ENCODE data around the gene XCR1.

Gene XCR1

DNA sequence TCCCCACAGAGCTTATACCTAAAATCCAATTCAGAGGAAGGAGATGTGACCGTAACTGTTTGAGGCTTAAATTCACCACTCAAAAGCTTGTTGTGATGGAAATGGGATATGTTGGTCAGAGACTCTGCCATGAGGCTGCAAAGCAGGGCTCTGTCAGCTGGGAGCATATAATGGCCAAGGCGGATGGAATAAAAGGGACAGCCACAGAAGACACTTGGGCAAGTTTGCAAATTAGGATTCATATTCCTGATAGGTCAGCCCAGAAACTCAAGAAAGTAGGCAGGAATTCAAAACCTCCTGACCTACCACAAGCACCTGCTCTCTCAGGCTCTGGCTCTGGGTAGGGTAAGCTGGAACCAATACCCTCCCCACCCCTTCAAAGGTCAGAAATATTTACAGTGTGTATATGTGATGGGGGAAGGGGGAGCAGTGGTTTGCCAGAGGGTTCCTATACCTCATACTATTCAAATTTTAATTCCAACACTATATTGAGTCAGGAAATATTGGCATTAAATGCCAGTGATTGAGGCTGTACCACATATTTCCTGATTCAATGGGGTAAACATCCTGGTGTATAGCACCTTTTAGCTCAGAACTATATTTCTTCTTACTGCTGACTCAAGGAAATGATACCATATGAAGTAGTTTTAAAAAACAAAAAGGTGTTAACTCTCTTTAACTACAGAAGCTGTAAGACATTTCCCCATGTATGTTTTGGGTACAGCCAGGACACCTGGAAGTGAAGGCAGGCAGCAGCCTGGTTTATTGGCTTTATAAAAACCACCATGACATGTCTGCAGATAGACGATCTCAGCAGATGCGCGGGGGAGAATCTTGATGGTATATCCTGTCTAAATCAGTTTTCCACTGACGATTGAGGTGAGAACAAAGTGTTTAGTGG lies 50.8 kb downstream of the XCR1 start:
- H3K4me3 ChIP-seq = no peak overlapping the region
- DNase-seq = no peak
- TF ChIP-seq, protein P1, sequence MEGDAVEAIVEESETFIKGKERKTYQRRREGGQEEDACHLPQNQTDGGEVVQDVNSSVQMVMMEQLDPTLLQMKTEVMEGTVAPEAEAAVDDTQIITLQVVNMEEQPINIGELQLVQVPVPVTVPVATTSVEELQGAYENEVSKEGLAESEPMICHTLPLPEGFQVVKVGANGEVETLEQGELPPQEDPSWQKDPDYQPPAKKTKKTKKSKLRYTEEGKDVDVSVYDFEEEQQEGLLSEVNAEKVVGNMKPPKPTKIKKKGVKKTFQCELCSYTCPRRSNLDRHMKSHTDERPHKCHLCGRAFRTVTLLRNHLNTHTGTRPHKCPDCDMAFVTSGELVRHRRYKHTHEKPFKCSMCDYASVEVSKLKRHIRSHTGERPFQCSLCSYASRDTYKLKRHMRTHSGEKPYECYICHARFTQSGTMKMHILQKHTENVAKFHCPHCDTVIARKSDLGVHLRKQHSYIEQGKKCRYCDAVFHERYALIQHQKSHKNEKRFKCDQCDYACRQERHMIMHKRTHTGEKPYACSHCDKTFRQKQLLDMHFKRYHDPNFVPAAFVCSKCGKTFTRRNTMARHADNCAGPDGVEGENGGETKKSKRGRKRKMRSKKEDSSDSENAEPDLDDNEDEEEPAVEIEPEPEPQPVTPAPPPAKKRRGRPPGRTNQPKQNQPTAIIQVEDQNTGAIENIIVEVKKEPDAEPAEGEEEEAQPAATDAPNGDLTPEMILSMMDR (IDR thresholded peaks at IDR 0.05) = no peak
- H3K9me3 ChIP-seq = no peaks in the 10 kb centered on the region
- H3K4me1 ChIP-seq = peaks cover 0 to 37% (median 6%) of the 10 kb centered on the region in 4 donors
- peaks cover 58 to 86% (median 84%) of the 10 kb centered on the region in 3 donors for H3K36me3 ChIP-seq
- H3K27me3 ChIP-seq = no peaks in the 10 kb centered on the region
- no peak overlapping the region for H3K27ac ChIP-seq
- intact Hi-C loops (cut with DNase I; ENCODE audit: low total_unique reads) = no loop called here

- no peak for DNase-seq
- TF ChIP-seq, protein P1 (IDR thresholded peaks at IDR 0.05) = no peak
These were observed 51.6 kb downstream of the XCR1 start for GRCh38 chr3:45975686-45976085.

GRCh38 chr3:45974686-45975085 lies 52.6 kb downstream of the XCR1 start:
- Histone ChIP-seq H3K27ac (no peak overlapping the region), H3K4me1 (peaks cover 0 to 28% (median 6%) of the 10 kb centered on the region in 4 donors), H3K27me3 (no peaks in the 10 kb centered on the region), H3K9me3 (no peaks in the 10 kb centered on the region), H3K4me3 (no peak overlapping the region), H3K36me3 (peaks cover 56 to 80% (median 78%) of the 10 kb centered on the region in 3 donors)
- intact Hi-C loops (cut with DNase I; ENCODE audit: low total_unique reads) = no loop called here
- TF ChIP-seq, protein P1 (IDR thresholded peaks at IDR 0.05) = no peak
- no peak for DNase-seq

More at GRCh38 chr3:45975686-45976085, 51.6 kb downstream of the XCR1 start:
- peaks cover 0 to 29% (median 6%) of the 10 kb centered on the region in 4 donors for H3K4me1 ChIP-seq
- H3K27me3 ChIP-seq = no peaks in the 10 kb centered on the region
- intact Hi-C loops (cut with DNase I; ENCODE audit: low total_unique reads) = no loop called here
- no peaks in the 10 kb centered on the region for H3K9me3 ChIP-seq
- H3K36me3 ChIP-seq = peaks cover 57 to 80% (median 78%) of the 10 kb centered on the region in 3 donors
- H3K4me3 ChIP-seq = no peak overlapping the region
- no peak overlapping the region for H3K27ac ChIP-seq

DNA sequence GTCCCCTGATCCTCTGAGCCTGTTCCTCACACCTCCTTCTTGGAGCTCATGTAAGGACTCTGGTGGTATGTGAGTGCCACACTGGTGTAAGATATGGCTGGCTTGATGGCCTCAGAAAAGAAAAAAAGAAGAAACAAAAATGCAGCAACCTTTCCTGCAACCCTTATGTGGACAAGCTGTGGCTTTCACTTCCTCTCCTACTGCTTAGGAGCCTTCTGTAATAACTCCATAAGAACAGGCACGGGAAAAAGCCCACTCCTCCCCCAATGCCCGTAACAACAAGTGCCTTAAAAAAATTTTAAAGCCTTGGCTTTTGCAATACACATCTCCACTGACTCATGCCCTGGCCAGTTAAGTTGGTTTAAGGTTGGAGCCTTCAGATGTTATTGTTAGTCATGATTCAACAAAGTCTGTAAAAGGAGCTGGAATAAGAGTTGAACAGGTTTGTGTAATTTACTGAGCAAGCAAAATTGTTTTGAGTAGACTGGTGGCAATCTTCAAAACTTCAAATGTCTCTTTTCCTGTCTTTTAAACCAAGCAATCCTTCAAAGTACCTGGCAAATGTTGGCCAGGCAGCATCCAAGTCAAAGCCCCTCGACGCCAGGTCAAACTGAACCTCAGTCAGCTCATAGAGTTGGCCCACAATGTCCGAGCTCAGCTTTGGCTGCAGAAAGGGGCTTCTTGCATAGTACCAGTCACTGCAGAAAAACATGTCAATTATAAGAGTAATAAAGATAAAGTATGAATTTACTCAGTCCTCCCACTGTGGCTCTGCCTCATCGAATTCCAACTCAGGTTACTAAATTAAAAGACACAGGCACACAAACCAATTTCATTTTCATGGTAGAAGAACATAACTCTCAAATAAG lies 54.5 kb downstream of the XCR1 start:
- peak overlapping the region; percentile 69 to 71 for H3K27ac ChIP-seq
- H3K4me3 ChIP-seq = no peak overlapping the region
- H3K4me1 ChIP-seq = peaks cover 0 to 22% (median 10%) of the 10 kb centered on the region in 4 donors
- intact Hi-C loops (cut with DNase I; ENCODE audit: low total_unique reads) = no loop called here
- DNase-seq = peak; percentile 72 to 82
- TF ChIP-seq, protein P1 (IDR thresholded peaks at IDR 0.05) = no peak
- H3K9me3 ChIP-seq = no peaks in the 10 kb centered on the region
- no peaks in the 10 kb centered on the region for H3K27me3 ChIP-seq
- peaks cover 58 to 82% (median 78%) of the 10 kb centered on the region in 3 donors for H3K36me3 ChIP-seq

DNA sequence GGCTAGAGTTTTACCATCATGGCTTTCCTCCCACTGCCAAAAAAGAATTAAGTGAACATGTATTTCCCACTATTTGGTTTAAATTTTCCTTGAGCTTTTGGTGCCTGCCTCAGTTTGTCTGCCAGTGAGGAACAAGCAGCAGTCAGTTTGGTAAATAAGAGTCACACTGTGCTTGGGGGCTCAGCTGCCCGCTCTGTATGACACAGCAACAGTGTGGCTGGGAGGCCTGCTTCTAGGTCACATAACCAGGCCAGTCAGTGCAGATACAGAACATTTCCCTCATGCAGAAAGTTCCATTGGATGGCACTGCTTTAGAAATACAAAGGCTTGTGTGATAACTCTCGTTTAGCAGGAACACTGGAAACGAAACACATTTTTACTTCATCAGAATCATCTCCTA lies 57.3 kb downstream of the XCR1 start:
- Histone ChIP-seq H3K27me3 (no peaks in the 10 kb centered on the region), H3K4me3 (no peak overlapping the region), H3K4me1 (peaks cover 0 to 25% (median 15%) of the 10 kb centered on the region in 4 donors), H3K27ac (no peak overlapping the region), H3K9me3 (no peaks in the 10 kb centered on the region), H3K36me3 (peaks cover 69 to 85% (median 81%) of the 10 kb centered on the region in 3 donors)
- TF ChIP-seq, protein P1 (IDR thresholded peaks at IDR 0.05) = no peak
- no peak for DNase-seq
- intact Hi-C loops (cut with DNase I; ENCODE audit: low total_unique reads) = no loop called here
